22Rv1 (cell line): Measurements from ENCODE around the gene GATAD2A.

ENCODE experiments used
- CTCF ChIP-seq: fragments of 450-650 bp; IDR thresholded peaks from 2 replicates; pipeline ENCODE4 v1.5.1; 2017; ENCODE audit warnings: mild to moderate bottlenecking
- ZFX ChIP-seq: fragments of 450-650 bp; IDR thresholded peaks from 2 replicates; pipeline ENCODE4 v1.6.1; 2017; ENCODE audit warnings: antibody characterized with exemption, borderline replicate concordance

GRCh38 chr19:19460761-19461265, 55.3 kb downstream of the GATAD2A start:
- TF ChIP-seq CTCF (no peak), ZFX (no peak)
